Fibroblast of skin of left quadriceps (primary cell): ENCODE measurements around the gene VWCE.
"Not testable (repeated sequence)": the region's sequence is repeated elsewhere in the genome, so short reads cannot be mapped to it uniquely, and the experiment has no call there.

Source experiments
- DNase-seq, 2 experiments: peaks; one replicate each; pipeline ENCODE4 v3.0.0-alpha.2; 2013; ENCODE audit warnings: low read depth in 2 of 2

The VWCE gene

GRCh38 chr11:61254403-61255025, 40.6 kb downstream of the VWCE start:
- DNase-seq: peak; percentile 7 to 8

- DNase-seq: not testable (repeated sequence)
These were observed 42.8 kb downstream of the VWCE start for GRCh38 chr11:61252332-61252731.

GRCh38 chr11:61250796-61251765, 44.0 kb downstream of the VWCE start:
- DNase-seq: not testable (repeated sequence)

GRCh38 chr11:61249201-61249600, 45.9 kb downstream of the VWCE start:
- not testable (repeated sequence) for DNase-seq

GRCh38 chr11:61248071-61248470, 47.0 kb downstream of the VWCE start:
- not testable (repeated sequence) for DNase-seq

- DNase-seq: not testable (repeated sequence)
These were observed 49.7 kb downstream of the VWCE start for GRCh38 chr11:61245284-61245964.

- not testable (repeated sequence) for DNase-seq
These were observed 53.6 kb downstream of the VWCE start for GRCh38 chr11:61241526-61241925.

- not testable (repeated sequence) for DNase-seq
These were observed 54.2 kb downstream of the VWCE start, which contains the start of gene PGA5 for GRCh38 chr11:61240875-61241274. Gene PGA5, plus strand, starts transcription at chr11:61241175. Its CDS starts 52 bp downstream, at chr11:61241227.

- not testable (repeated sequence) for DNase-seq
These were observed 54.8 kb downstream of the VWCE start for GRCh38 chr11:61240288-61240687.

- not testable (repeated sequence) for DNase-seq
These were observed 58.0 kb downstream of the VWCE start for GRCh38 chr11:61237130-61237529.

GRCh38 chr11:61232548-61233145, 62.5 kb downstream of the VWCE start:
- not testable (repeated sequence) for DNase-seq

- DNase-seq: not testable (repeated sequence)
These were observed 63.5 kb downstream of the VWCE start for GRCh38 chr11:61231585-61231984.

GRCh38 chr11:61231033-61231432, 64.1 kb downstream of the VWCE start:
- not testable (repeated sequence) for DNase-seq

- not testable (repeated sequence) for DNase-seq
These were observed 65.7 kb downstream of the VWCE start for GRCh38 chr11:61229458-61229857.

- not testable (repeated sequence) for DNase-seq
These were observed 68.5 kb downstream of the VWCE start for GRCh38 chr11:61226457-61227137.

- DNase-seq: not testable (repeated sequence)
These were observed 72.4 kb downstream of the VWCE start for GRCh38 chr11:61222692-61223091.

GRCh38 chr11:61222047-61222446, 73.1 kb downstream of the VWCE start, which contains the start of gene PGA4:
Gene PGA4, plus strand, starts transcription at chr11:61222347. Its CDS starts 54 bp downstream, at chr11:61222401.
- DNase-seq: not testable (repeated sequence)

- DNase-seq: not testable (repeated sequence)
These were observed 76.1 kb downstream of the VWCE start for GRCh38 chr11:61219016-61219415.

- DNase-seq: not testable (repeated sequence)
These were observed 76.8 kb downstream of the VWCE start for GRCh38 chr11:61218306-61218705.

GRCh38 chr11:61213711-61214324, 81.3 kb downstream of the VWCE start:
- DNase-seq: not testable (repeated sequence)
